Caco-2 (cell line): ENCODE data around the gene OFD1. TPM values are rescaled to one million over a fixed set of nuclear protein-coding genes. Genes with fewer than 3 reads are reported as not detected.

ENCODE experiments used
- BruUV-seq: library from RNA; stranded (reverse); fragments of 400-500 nt; replicated peaks from 2 replicates; lab custom pipeline; 2021; lab: Mats Ljungman, UMichigan
- CTCF ChIA-PET: fragments of 300-600 bp; sonication (Branson Sonifier 250); formaldehyde crosslinking; loops from one replicate; lab custom pipeline; 2022; ENCODE audit warnings: antibody characterized with exemption; lab: Charles Lee
- POLR2A ChIA-PET: fragments of 300-600 bp; sonication (Branson Sonifier 250); formaldehyde crosslinking; loops from one replicate; lab custom pipeline; 2022; ENCODE audit warnings: antibody characterized with exemption; lab: Charles Lee
- DNase-seq, 2 experiments: peaks; one replicate each; pipeline versions ENCODE4 v3.0.0 to v3.0.0-alpha.2; 2020 to 2022
- H3K27me3 ChIP-seq: replicated peaks from 2 replicates; pipeline ENCODE4 v1.6.0; 2011; ENCODE audit warnings: low read length; ENCODE audit not compliant: control insufficient read depth, insufficient read depth
- H3K36me3 ChIP-seq: 2 replicates; pipeline ENCODE4 v1.5.1; 2011; ENCODE audit warnings: low read length; ENCODE audit not compliant: control insufficient read depth, insufficient read depth
- H3K4me1 ChIP-seq: fragments of 250-450 bp; sonication (Bioruptor Pico); 2 replicates; pipeline ENCODE4 v1.5.1; 2020; ENCODE audit warnings: mild to moderate bottlenecking
- H3K4me3 ChIP-seq: 2 replicates; pipeline ENCODE4 v1.5.1; 2011; ENCODE audit warnings: low read depth, mild to moderate bottlenecking, control low read depth, low read length
- H3K9me3 ChIP-seq: fragments of 250-450 bp; sonication (Bioruptor Pico); 2 replicates; pipeline ENCODE4 v1.5.1; 2020; ENCODE audit warnings: mild to moderate bottlenecking, moderate library complexity
- H3K27ac Mint-ChIP-seq: one replicate; pipeline ENCODE4 v1.8.0; 2022; ENCODE audit warnings: mixed read lengths; ENCODE audit not compliant: unreplicated experiment
- H3K27me3 Mint-ChIP-seq: one replicate; pipeline ENCODE4 v1.8.0; 2022; ENCODE audit warnings: mixed read lengths; ENCODE audit not compliant: insufficient read depth, unreplicated experiment
- H3K36me3 Mint-ChIP-seq: one replicate; pipeline ENCODE4 v1.8.0; 2022; ENCODE audit warnings: mild to moderate bottlenecking, mixed read lengths; ENCODE audit not compliant: insufficient read depth, unreplicated experiment
- H3K4me1 Mint-ChIP-seq: one replicate; pipeline ENCODE4 v1.8.0; 2022; ENCODE audit warnings: low read depth, mixed read lengths; ENCODE audit not compliant: unreplicated experiment
- H3K4me3 Mint-ChIP-seq: one replicate; pipeline ENCODE4 v1.8.0; 2022; ENCODE audit warnings: mild to moderate bottlenecking, moderate library complexity, mixed read lengths; ENCODE audit not compliant: unreplicated experiment
- H3K9me3 Mint-ChIP-seq: one replicate; pipeline ENCODE4 v1.8.0; 2022; ENCODE audit warnings: mixed read lengths; ENCODE audit not compliant: unreplicated experiment
- intact Hi-C: fragments of 100-400 bp; cut with micrococcal nuclease; formaldehyde crosslinking; loops from one replicate; pipeline ENCODE4 v1.10.0; 2022; ENCODE audit not compliant: unreplicated experiment
- total RNA-seq: library from RNA; stranded (reverse); gene quantifications from 2 replicates; pipeline ENCODE4 v1.2.3, GENCODE V29; 2022
- TF ChIP-seq, protein P1 (sequence below), 2 experiments: fragments of 200-600 bp in 1 of 2; IDR thresholded peaks; 1 replicate in 1 of 2; 2 replicates in 1 of 2; pipeline versions ENCODE4 v1.5.1 to v1.8.0; 2011 to 2022; ENCODE audit warnings: antibody characterized with exemption in 1 of 2, control low read depth in 1 of 2, inconsistent platforms in 1 of 2, low read depth in 1 of 2, low read length in 1 of 2, mild to moderate bottlenecking in 1 of 2, moderate library complexity in 1 of 2; ENCODE audit not compliant: insufficient read depth in 1 of 2, severe bottlenecking in 1 of 2, unreplicated experiment in 1 of 2

The OFD1 gene
- total RNA-seq, 1 experiment from 2014 or later, result 34.0 TPM

DNA sequence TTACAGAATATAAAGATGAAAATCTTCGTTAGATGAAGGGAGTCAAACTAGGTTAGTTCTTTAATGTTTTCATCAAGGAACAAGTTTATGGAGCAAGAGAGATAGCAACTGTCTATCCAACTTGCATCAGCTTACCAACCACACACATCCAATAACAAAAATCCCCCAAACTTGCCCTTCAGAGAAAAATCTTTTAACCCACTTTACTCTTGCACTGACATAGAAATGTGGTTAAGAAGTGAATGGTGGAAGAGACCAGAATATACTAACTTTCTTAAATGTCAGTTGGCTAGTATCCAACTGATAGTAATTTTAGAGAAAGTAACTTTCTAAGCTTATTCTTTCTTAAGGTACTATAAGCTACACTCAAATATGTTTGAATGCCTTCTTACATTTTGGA lies 47.3 kb upstream of the OFD1 start:
- DNase-seq, result no peak
- POLR2A ChIA-PET, result interaction anchor here (2.3 kb wide), 1 partner anchor 47 kb away, joined by 8 read pairs; the partner anchor contains the start of genes OFD1 and TRAPPC2
- intact Hi-C loops, result no loop called here
- peaks cover 6% of the 10 kb centered on the region for H3K4me1 Mint-ChIP-seq
- peaks cover 14% of the 10 kb centered on the region for H3K36me3 Mint-ChIP-seq
- H3K9me3 Mint-ChIP-seq, result no peaks in the 10 kb centered on the region
- H3K27ac Mint-ChIP-seq, result no peak overlapping the region
- no peaks in the 10 kb centered on the region for H3K27me3 Mint-ChIP-seq
- no peaks in the 10 kb centered on the region for H3K27me3 ChIP-seq
- no peak overlapping the region for H3K4me3 ChIP-seq
- H3K4me1 ChIP-seq, result no peaks in the 10 kb centered on the region
- CTCF ChIA-PET, result no interaction called here
- no peaks in the 10 kb centered on the region for H3K36me3 ChIP-seq
- TF ChIP-seq, protein P1, sequence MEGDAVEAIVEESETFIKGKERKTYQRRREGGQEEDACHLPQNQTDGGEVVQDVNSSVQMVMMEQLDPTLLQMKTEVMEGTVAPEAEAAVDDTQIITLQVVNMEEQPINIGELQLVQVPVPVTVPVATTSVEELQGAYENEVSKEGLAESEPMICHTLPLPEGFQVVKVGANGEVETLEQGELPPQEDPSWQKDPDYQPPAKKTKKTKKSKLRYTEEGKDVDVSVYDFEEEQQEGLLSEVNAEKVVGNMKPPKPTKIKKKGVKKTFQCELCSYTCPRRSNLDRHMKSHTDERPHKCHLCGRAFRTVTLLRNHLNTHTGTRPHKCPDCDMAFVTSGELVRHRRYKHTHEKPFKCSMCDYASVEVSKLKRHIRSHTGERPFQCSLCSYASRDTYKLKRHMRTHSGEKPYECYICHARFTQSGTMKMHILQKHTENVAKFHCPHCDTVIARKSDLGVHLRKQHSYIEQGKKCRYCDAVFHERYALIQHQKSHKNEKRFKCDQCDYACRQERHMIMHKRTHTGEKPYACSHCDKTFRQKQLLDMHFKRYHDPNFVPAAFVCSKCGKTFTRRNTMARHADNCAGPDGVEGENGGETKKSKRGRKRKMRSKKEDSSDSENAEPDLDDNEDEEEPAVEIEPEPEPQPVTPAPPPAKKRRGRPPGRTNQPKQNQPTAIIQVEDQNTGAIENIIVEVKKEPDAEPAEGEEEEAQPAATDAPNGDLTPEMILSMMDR (IDR thresholded peaks at IDR 0.05; ENCODE audit: insufficient read depth in 1 of 2, low read depth in 1 of 2, low read length in 1 of 2, severe bottlenecking in 1 of 2, unreplicated experiment in 1 of 2), result no peak
- BruUV-seq, result no TSS peak
- H3K9me3 ChIP-seq, result no peaks in the 10 kb centered on the region
- H3K4me3 Mint-ChIP-seq, result no peak overlapping the region

DNA sequence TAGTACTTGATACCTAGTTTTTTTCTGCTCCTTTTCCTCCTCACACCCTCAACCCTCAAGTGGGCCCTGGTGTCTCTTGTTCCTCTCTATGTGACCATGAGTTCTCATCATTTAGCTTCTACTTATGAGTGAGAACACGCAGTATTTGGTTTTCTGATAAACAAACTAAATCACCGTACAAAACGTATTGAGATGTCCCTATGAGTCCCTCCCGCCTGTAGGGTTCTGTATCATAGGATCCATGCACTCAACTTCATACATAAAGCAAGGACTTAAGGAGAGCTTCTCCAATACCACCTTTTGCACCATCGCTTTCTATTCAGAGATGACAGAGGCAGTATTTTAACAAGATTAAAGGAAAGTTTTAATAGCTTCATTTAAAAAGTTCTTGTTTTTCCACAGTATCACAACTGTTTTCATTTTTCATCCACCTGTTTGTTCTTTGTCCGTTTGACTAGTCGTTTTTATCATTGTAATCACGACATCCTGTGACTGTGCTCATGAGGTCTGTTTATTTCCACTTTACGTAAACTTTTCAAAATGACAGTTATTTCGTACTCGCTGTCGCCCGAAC lies 46.1 kb upstream of the OFD1 start:
- H3K27me3 ChIP-seq, result no peaks in the 10 kb centered on the region
- TSS peak; percentile 92 for BruUV-seq
- intact Hi-C loops, result loop anchor here (1.0 kb wide), 1 partner anchor 19 kb away; no protein-coding TSS in a partner anchor
- peaks cover 23% of the 10 kb centered on the region for H3K36me3 Mint-ChIP-seq
- no peaks in the 10 kb centered on the region for H3K9me3 Mint-ChIP-seq
- H3K4me3 Mint-ChIP-seq, result peak overlapping the region; percentile 84
- POLR2A ChIA-PET, result interaction anchor here (1.2 to 2.3 kb wide), 3 partner anchors 19 to 46 kb away, joined by 4 to 8 read pairs (median 5); partner anchors contain the start of genes OFD1, TCEANC and TRAPPC2
- no peaks in the 10 kb centered on the region; the same call in 1 of the 2 replicates for H3K4me1 ChIP-seq
- peak overlapping the region; percentile 86 for H3K27ac Mint-ChIP-seq
- CTCF ChIA-PET, result no interaction called here
- no peaks in the 10 kb centered on the region for H3K9me3 ChIP-seq
- no peaks in the 10 kb centered on the region for H3K36me3 ChIP-seq
- no peaks in the 10 kb centered on the region for H3K27me3 Mint-ChIP-seq
- peaks cover 17% of the 10 kb centered on the region for H3K4me1 Mint-ChIP-seq
- TF ChIP-seq, protein P1 (IDR thresholded peaks at IDR 0.05; ENCODE audit: insufficient read depth in 1 of 2, low read depth in 1 of 2, low read length in 1 of 2, severe bottlenecking in 1 of 2, unreplicated experiment in 1 of 2), result no peak
- DNase-seq, result no peak
- H3K4me3 ChIP-seq, result peak overlapping the region; percentile 76

DNA sequence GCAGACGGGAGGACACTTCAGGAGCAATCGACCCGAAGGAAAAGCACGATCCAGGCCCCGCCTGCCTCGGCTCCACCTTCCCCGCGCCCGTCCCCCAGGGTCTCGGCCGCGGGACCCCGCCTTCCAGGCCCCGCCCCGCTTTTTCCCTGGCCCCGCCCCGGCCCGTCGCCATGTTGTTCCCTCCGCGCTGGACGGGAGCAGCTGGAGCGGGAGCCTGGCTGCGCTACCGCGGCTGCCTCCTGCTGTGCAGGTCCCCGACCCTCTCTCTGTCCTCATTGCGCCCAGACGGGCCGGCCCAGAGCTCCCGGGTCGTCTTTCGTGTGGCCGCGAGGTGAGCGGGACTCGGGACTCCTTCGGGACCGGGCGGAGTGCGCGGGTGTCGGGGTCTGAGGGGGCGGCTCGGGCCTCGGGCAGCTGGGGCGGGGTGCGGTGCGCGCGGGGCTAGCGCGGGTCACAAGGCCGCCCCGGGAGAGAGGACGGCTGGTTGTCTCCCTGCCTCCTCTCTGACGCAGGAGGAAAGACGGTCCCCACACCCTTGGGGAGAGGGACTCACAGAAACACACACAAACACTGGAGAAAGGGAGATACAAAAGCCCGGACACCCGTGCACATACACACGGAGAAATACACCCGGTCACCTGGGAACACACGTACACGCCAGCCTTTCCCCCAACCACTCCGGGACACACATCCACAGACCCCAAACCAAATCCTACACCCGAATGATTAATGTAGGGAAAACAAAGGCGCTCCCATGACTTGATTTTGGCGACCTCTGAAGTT lies 45.4 kb upstream of the OFD1 start, which contains the start of gene RAB9A:
TSS of gene RAB9A (plus strand) at position 171 of the 783 bp plus-strand sequence. CDS start 19,619 bp downstream, outside the sequence.
- Histone ChIP-seq H3K4me3 (peak within 1 kb of the TSS; percentile 76), H3K9me3 (no peaks in the 10 kb centered on the region), H3K36me3 (no peaks in the 10 kb centered on the region), H3K27me3 (no peaks in the 10 kb centered on the region), H3K4me1 (no peaks in the 10 kb centered on the region; the same call in 1 of the 2 replicates)
- POLR2A ChIA-PET, result interaction anchor here (1.2 to 2.3 kb wide), 3 partner anchors 20 to 45 kb away, joined by 4 to 8 read pairs (median 5); partner anchors contain the start of genes OFD1, TCEANC and TRAPPC2
- no peaks in the 10 kb centered on the region for H3K27me3 Mint-ChIP-seq
- peaks cover 20% of the 10 kb centered on the region for H3K4me1 Mint-ChIP-seq
- TF ChIP-seq, protein P1 (IDR thresholded peaks at IDR 0.05; ENCODE audit: insufficient read depth in 1 of 2, low read depth in 1 of 2, low read length in 1 of 2, severe bottlenecking in 1 of 2, unreplicated experiment in 1 of 2), result peak in 1 of 2 experiments; percentile 10
- no TSS peak for BruUV-seq
- peak within 1 kb of the TSS; percentile 84 for H3K4me3 Mint-ChIP-seq
- peak; percentile 86 to 92 for DNase-seq
- no peaks in the 10 kb centered on the region for H3K9me3 Mint-ChIP-seq
- CTCF ChIA-PET, result no interaction called here
- peaks cover 23% of the 10 kb centered on the region for H3K36me3 Mint-ChIP-seq
- H3K27ac Mint-ChIP-seq, result peak within 1 kb of the TSS; percentile 86
- intact Hi-C loops, result loop anchor here (1.0 kb wide), 1 partner anchor 20 kb away; no protein-coding TSS in a partner anchor
